K562 treated with DMSO at 1 percent for 4 hours (cell line): ENCODE results near the gene ZNF426. TPM values are rescaled to one million over a fixed set of nuclear protein-coding genes. Genes with fewer than 3 reads are reported as not detected.

Experiments used
- total RNA-seq: library from RNA; unstranded; fragments of 300-600 nt; gene quantifications from 2 replicates; pipeline ENCODE4 v1.2.3, GENCODE V29; 2022; ENCODE audit not compliant: insufficient read depth

ZNF426 gene
- 4.2 and 6.9 TPM in 2 replicates for total RNA-seq

DNA sequence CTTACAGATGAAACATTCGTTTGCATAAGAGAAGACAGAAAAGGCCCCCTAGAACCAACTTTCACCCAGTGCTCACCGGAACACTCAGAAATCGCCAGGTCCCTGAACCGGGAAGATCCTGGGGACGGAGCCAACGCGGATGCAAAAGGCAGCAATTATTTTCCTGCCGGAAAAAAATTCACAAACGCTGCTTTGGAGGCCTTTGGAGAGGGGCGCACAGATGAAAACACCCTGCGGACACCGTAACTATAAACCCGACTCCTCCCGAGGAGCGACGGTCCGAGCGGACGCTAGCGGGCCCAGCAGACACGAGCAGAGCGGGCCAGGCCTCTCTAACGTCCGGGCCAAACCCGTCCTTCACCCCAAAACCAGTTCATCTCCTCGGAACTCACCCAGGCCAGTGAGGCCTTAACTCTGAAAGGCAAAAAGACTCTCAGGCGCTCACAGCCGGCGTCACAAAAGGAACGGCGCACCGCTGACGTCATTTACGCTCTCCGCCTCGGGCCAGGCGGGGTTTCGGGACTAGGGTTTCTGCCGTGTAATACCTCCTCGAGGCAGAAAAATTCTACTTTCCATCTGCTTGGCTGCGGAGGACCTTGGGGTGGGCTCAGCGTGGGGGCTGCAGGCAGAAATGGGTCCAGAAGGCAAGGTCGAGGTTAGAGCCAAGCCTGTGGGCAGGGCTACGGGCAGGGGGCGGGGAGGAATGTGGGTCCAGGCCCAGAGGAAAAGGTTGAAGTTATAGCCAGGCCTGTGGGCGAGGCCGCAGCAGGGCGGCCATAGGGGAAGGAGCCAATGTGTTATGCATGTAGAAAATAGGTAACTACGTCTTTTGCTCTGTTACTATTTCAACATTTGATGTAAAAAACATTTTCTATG, at the start of gene ZNF426:
Gene ZNF426 (minus strand): TSS at position 463 of the 876 bp plus-strand sequence. CDS start 2,413 bp downstream, outside the sequence.

GRCh38 chr19:9584073-9584833, 45.8 kb upstream of the ZNF426 start, which contains the start of gene ZNF121:
ZNF121 (minus strand) TSS chr19:9584504; CDS start chr19:9568097, 16,407 bp downstream.

GRCh38 chr19:9498183-9498902, 40.1 kb downstream of the ZNF426 start, which contains the start of gene ZNF560:
ZNF560 (minus strand) TSS chr19:9498616; CDS start chr19:9475313, 23,303 bp downstream.

Other genes with a start within 250 kb of the ZNF426 start
- gene ZNF699, start 228.8 kb downstream of the ZNF426 start, total RNA-seq = 0.98 and 3.8 TPM in 2 replicates
- 8.3 and 8.8 TPM in 2 replicates for gene ZNF559, start 214.5 kb downstream of the ZNF426 start, total RNA-seq
- 0.97 and 1.9 TPM in 2 replicates for gene ZNF177, start 175.6 kb downstream of the ZNF426 start, total RNA-seq
- 19.7 and 28.7 TPM in 2 replicates for gene ZNF266, start 103.1 kb downstream of the ZNF426 start, total RNA-seq
- gene ZNF560, start 40.0 kb downstream of the ZNF426 start, total RNA-seq = 0.29 TPM in 1 of 2 replicates, not detected in the other
- gene ZNF121, start 45.9 kb upstream of the ZNF426 start, total RNA-seq = 6.4 TPM in 2 replicates
- 12.5 and 46.2 TPM in 2 replicates for gene ZNF561, start 82.6 kb upstream of the ZNF426 start, total RNA-seq
- 7.7 and 9.1 TPM in 2 replicates for gene ZNF562, start 136.5 kb upstream of the ZNF426 start, total RNA-seq
- gene ZNF846, start 230.1 kb upstream of the ZNF426 start, total RNA-seq = 6.6 and 11.1 TPM in 2 replicates